ENCODE measurements around the gene STARD9.

DNA sequence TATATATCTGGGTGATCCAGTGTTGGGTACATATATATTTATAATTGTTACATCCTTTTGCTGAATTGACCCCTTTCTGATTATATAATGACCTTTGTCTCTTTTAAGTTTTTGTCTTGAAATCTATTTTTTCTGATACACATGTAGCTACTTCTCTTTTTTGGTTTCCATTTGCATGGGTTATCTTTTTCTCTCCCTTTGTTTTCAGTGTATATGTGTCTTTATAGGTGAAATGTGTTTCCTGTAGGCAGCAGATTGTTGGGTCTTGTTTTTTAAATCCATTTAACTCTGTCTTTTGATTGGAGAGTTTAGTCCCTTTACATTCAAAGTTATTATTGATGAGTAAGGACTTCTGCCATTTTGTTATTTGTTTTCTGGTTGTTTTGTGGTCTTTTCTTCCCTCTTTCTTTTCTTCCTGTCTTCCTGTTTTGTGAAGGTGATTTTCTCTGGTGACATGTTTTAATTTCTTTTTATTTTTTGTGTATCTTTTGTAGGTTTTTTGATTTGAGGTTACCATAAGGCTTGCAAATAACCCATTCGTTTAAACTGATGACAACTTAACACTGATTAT lies 56.8 kb downstream of the STARD9 start:
- TF ChIP-seq ATF7 (IDR thresholded peaks at IDR 0.05) (no peak), ATF7 (CRISPR knock-in tag; IDR thresholded peaks at IDR 0.05) (no peak), ZFP1 (CRISPR knock-in tag; IDR thresholded peaks at IDR 0.05) (no peak), ZNF317 (CRISPR knock-in tag; IDR thresholded peaks at IDR 0.05) (no peak), POLR2AphosphoS5 (IDR thresholded peaks at IDR 0.05; ENCODE audit: low read depth, low read length) (no peak), HCFC1 (IDR thresholded peaks at IDR 0.05; ENCODE audit: low read depth, low read length) (no peak), EZH2 (conservative IDR thresholded peaks at IDR 0.05; ENCODE audit: low read depth, low read length) (no peak), CHCHD3 (CRISPR knock-in tag; IDR thresholded peaks at IDR 0.05) (no peak), POLR2A (IDR thresholded peaks at IDR 0.05; ENCODE audit: insufficient read depth in 1 of 2, low read depth in 2 of 2, low read length in 2 of 2) (no peak), ADNP (CRISPR knock-in tag; IDR thresholded peaks at IDR 0.05) (no peak)
- TF ChIP-seq, protein P1, sequence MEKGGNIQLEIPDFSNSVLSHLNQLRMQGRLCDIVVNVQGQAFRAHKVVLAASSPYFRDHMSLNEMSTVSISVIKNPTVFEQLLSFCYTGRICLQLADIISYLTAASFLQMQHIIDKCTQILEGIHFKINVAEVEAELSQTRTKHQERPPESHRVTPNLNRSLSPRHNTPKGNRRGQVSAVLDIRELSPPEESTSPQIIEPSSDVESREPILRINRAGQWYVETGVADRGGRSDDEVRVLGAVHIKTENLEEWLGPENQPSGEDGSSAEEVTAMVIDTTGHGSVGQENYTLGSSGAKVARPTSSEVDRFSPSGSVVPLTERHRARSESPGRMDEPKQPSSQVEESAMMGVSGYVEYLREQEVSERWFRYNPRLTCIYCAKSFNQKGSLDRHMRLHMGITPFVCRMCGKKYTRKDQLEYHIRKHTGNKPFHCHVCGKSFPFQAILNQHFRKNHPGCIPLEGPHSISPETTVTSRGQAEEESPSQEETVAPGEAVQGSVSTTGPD (CRISPR knock-in tag; IDR thresholded peaks at IDR 0.05), result no peak
- TF ChIP-seq, protein P2, sequence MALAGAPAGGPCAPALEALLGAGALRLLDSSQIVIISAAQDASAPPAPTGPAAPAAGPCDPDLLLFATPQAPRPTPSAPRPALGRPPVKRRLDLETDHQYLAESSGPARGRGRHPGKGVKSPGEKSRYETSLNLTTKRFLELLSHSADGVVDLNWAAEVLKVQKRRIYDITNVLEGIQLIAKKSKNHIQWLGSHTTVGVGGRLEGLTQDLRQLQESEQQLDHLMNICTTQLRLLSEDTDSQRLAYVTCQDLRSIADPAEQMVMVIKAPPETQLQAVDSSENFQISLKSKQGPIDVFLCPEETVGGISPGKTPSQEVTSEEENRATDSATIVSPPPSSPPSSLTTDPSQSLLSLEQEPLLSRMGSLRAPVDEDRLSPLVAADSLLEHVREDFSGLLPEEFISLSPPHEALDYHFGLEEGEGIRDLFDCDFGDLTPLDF (CRISPR knock-in tag; IDR thresholded peaks at IDR 0.05), result no peak
- TF ChIP-seq, protein P3, sequence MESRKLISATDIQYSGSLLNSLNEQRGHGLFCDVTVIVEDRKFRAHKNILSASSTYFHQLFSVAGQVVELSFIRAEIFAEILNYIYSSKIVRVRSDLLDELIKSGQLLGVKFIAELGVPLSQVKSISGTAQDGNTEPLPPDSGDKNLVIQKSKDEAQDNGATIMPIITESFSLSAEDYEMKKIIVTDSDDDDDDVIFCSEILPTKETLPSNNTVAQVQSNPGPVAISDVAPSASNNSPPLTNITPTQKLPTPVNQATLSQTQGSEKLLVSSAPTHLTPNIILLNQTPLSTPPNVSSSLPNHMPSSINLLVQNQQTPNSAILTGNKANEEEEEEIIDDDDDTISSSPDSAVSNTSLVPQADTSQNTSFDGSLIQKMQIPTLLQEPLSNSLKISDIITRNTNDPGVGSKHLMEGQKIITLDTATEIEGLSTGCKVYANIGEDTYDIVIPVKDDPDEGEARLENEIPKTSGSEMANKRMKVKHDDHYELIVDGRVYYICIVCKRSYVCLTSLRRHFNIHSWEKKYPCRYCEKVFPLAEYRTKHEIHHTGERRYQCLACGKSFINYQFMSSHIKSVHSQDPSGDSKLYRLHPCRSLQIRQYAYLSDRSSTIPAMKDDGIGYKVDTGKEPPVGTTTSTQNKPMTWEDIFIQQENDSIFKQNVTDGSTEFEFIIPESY (CRISPR knock-in tag; IDR thresholded peaks at IDR 0.05), result no peak
